Choroid plexus epithelial cell (primary cell): ENCODE data around the gene ANKRD35.
"Not testable (repeated sequence)": the region's sequence is repeated elsewhere in the genome, so short reads cannot be mapped to it uniquely, and the experiment has no call there.

ENCODE experiments used
- DNase-seq: peaks from one replicate; pipeline ENCODE4 v3.0.0-alpha.2; 2010; ENCODE audit warnings: low read depth
- H3K4me3 ChIP-seq: 2 replicates; pipeline ENCODE4 v1.5.1; 2011; ENCODE audit warnings: low read depth, mild to moderate bottlenecking, control low read depth, low read length, moderate library complexity
- CTCF ChIP-seq: conservative IDR thresholded peaks from 2 replicates; pipeline ENCODE4 v1.5.1; 2011; ENCODE audit warnings: low read depth, mild to moderate bottlenecking, control low read depth, inconsistent platforms, low read length, moderate library complexity

Gene ANKRD35

GRCh38 chr1:145824499-145824842 lies 61.2 kb downstream of the ANKRD35 start:
- no peak for DNase-seq
- no peak for TF ChIP-seq CTCF
- peak overlapping the region; percentile 76 for H3K4me3 ChIP-seq

- H3K4me3 ChIP-seq: peak within 1 kb of the TSS; percentile 76
- peak; percentile 92 for DNase-seq
- no peak for TF ChIP-seq CTCF
Measured at GRCh38 chr1:145823565-145824498, 61.8 kb downstream of the ANKRD35 start, which contains the start of the genes POLR3C and RNF115. POLR3C (plus strand) TSS chr1:145824200; CDS start chr1:145825777, 1,577 bp downstream. RNF115 (minus strand) TSS chr1:145824095; CDS start chr1:145823873, 222 bp downstream.

GRCh38 chr1:145822779-145823331 lies 62.8 kb downstream of the ANKRD35 start:
- peak overlapping the region; percentile 37 for H3K4me3 ChIP-seq
- not testable (repeated sequence) for DNase-seq

- peak; percentile 37 for DNase-seq
- not testable (repeated sequence) for H3K4me3 ChIP-seq
Measured at GRCh38 chr1:145818095-145818494, 67.6 kb downstream of the ANKRD35 start.
